ENCODE results near the gene IL11RA. TPM values are rescaled to one million over a fixed set of nuclear protein-coding genes. Genes with fewer than 3 reads are reported as not detected.

The IL11RA gene
- polyA plus RNA-seq, 10 donors: 92.2 to 164 (median 110) TPM

DNA sequence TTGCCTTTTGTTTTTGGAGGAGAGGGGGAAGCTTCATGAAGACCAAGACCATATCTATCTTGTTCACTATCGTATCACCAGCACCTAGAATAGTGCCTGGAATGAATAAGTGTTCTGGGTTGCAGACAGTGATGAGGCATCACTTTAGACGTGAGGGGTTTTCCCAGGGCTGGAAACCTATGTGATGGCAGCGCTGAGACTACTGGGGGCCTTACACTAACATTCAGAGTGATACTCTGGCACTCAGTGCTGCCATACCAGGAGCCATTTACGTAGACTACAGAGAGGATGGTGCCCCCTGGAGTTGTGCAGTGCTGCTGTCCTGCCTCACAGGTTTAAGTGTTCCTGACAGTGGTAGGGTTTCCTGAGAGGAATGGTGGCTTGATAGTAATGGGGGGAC lies 32.2 kb downstream of the IL11RA start:
- DNase-seq: no peak

DNA sequence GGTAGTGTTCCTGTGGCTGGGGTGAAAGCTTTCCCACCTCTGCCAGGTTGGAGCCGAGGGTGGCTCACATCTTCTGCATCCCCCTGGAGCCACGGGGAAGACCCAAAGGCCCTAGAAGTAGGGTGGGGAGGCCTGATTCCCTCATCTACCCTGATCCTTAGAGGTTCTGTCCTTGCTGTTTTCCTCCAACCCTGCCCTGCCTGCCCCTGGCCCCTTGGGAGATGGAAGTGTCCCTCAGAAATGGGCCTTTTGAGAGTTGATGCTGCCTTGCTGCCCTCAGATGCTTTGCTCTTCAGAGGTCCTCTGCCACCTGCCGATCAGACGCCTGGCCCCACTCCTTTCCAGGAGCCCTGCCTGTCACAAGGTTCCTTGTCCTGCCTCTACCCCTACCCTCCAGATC lies 32.8 kb downstream of the IL11RA start:
- no peak for DNase-seq

DNA sequence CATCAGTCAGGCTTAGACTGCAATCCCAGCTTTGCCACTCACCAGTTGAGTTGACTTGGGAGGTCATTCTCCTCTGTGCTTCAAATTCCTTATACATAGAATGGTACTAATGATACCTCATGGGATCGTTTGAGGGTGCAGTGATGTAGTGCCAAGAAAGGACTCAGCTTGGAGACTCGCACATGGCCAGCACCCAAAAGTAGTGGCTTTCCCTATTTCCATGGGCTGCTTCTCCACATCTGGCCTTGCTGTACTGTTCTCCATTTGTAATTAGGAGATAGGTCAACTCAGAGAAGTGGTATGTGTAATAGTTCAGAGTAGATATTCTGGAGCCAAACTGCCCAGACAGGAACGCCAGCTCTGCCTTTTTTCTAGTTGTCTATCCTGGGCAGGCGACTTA lies 33.6 kb downstream of the IL11RA start:
- no peak for DNase-seq

DNA sequence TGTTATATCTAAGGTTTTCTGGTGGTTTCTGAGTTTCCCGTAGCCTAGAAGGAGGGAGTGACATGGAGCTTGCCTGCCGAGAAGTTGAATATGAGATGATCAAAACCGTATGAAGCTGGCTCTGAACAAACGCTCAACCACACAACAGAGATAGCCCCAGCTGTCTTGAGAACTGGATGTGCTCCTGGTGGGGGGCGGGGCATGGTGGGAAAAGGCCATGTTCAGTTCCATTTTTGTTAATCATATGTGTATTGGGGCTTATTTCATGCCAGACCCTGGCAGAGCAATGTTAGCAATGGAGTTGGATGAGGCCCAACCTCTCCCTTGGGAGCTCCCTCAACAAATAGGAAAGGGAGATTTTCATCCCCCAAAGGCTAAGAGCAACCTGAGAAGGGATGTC lies 34.2 kb downstream of the IL11RA start:
- DNase-seq: no peak

DNA sequence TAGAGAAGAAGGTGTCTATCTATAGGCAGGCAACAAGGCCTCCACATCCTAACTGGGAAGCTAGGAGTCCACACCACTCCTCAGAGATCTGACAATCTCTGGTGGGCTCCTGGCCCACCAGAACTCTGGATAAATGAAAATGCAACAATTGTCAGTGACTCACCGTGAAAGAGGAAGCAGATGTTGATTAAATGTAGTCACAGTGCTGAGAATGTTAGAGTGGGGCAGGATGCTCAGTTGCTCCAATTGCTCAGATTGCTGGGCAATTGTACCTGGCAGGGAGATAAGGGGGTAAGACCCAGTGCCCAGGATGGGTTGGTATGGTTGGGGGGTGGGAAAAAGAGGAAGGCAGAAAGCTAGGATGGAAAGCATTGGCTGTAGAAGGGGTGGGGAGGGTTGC lies 34.7 kb downstream of the IL11RA start:
- DNase-seq: no peak

DNA sequence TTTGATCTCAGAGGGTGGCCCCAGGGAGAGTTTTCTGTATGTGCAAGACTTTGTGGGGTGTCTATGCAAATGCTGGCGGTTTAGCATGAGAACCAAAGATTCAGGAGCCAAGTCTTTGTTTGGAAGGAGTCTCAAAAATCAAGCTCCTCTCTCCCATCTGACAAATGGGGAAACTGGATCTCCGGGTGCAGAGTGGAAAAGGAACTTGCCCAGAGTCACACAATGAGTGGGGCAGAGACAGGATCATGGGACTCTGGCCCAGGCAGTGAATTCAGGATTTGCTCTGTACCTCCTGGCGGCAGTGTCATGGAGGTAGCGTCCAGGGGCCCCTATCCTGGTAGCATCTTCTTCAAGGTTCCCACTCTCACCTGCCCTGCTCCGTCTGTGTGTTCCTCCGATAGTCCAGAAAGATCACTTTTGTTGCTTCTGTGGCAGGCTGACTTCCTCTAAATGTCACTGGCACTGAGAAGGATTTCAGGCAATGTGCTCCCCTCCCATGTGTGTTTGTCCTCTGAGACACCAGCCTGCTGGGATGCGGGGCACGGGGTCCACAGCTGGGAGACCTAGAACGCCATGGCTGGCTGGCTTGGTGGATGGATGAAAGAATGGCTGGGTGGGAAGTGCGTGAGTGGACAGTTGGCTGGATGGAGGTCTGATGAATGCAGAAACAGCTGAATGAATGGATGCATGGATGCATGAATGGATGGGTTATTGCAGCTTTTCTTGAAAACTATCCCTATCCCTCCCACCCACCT lies 35.5 kb downstream of the IL11RA start:
- DNase-seq: no peak

DNA sequence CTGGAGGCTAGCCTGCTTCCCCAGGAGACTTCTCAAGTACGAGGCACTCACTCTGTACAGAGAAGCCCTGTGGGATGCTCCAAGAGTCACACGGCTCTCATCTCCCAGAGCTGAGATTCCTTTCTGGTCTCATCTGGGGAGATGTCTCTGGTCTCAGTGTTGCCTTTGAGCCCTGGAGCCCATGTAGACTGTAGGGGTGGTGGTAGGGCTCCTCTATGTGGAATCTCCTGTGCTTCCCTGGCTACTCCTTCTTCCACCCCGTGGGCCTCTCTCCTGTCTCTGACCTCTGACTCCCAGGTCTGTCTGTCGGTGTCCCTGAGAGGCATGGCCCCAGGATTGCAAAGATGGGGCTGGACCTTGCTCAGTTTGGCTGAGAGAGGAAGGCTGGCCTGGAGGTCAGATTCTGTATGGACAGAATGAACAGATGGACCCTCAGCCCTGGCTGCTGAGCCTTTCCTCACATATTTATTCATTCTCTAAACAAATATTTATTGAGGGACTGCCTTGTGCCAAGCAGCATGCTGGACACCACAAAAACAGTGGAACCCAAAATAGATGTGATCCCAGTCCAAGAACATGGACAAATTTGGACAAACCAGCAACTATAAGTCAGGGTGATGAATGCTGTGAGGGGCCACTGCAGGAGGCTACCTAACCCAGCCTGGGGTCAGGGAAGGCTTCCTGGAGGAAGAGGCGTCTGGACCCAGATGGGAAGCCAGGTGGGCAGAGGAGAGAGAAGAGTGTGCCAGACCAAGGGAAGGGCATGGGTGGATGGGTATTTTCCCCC lies 36.5 kb downstream of the IL11RA start:
- DNase-seq: no peak

DNA sequence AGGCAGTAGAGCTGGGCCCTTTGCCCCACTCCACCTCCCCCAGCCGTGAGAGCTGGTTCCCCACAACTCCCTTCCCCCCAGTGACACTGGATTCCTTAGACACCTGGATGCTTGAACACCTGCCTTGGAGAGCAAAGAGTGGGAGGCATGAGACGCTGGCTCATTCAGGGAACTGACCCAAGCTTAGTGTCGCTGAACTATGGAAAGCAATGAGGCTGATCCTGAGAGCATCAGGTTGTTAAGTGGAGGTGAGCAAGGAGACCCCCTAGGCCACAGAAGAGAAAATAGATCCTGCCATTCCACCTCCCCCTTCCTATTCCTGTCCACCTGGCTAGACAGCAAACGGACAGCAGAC lies 37.1 kb downstream of the IL11RA start:
- no peak for DNase-seq

DNA sequence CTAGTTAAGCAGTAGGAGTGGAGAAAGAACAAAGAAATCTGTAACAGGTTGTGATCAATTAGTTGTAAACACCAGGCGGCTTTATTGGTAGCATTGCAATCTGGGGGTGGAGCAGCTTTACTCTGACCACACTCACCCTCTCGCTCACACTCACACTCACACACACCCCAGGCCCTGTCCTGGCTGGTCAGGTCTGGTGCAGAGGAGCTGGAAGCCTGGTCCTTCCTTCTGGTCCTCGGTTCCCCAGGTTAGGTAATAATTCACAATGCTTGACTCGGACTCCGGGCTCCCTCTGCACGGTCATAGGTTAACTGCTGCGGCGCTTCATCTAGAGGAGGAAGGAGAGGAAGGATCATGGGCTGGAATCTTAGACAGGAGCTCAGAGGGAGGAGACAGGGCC lies 37.5 kb downstream of the IL11RA start:
- DNase-seq: no peak

DNA sequence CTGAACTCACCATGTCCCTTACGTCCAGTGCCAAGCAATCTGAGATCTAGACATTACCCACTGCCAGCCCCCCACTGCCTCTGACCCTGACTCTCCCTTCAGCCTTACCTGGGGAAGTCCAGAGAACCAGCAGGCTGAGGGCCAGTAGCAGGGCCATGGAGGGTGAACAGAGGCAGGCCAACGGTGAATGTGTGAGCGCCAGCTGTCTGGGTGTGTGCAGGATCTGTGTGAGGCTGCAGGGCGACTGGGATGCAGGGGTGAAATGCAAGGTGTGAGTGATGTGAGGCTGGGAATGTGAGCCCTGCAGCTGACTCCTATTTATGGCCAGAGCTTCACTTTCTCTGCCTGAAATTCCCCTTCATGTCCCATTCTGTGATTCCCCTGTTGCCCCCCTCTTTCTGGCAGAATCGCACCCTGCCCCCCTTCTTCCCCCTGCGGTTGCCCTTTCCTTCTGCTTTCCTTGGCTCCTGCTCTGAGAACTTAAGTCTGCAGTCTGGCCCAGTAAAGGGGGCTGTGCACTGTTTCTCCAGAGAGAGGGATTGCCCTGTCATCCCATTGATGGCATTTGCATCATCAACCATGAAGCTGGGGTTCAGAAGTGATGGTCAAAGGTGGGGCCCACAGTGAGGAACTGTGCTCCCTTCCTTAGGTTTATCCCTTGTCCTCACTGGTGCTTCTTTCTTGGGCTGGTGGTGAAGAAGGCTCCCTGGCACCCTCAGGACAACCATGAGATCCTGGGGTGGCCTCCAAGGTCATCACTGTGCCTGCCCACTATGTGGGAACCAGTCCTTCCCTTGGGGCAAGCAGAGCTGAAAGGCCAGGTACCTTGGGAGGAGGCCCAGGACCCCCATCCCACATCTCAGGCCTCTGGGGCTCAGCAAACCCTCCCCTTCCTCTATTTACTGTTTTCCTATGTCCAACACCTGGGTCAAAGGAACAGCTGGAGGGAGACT lies 39.3 kb downstream of the IL11RA start, which contains the start of gene CCL19:
Gene CCL19 (minus strand): TSS at position 294 of the 953 bp plus-strand sequence. CDS start 137 bp downstream, at position 157.
- DNase-seq: no peak

DNA sequence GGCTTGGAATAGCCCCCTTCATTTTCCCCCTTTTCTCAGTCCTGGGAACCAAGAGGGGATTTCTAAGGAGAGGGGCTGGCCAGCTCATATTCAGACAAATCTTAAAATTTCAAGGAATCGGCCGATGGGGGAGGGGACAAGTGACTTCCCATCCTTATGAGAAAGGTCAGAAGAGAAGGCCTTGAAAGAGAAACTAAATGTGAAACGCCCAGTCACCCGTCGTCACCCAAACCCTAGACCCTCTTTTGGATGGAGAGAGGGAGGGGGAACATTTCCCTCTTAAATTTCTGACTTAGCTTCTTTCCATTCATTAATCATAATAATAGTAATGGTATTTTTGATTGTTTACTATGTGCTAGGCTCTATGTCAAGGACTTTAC lies 39.9 kb downstream of the IL11RA start:
- no peak for DNase-seq

DNA sequence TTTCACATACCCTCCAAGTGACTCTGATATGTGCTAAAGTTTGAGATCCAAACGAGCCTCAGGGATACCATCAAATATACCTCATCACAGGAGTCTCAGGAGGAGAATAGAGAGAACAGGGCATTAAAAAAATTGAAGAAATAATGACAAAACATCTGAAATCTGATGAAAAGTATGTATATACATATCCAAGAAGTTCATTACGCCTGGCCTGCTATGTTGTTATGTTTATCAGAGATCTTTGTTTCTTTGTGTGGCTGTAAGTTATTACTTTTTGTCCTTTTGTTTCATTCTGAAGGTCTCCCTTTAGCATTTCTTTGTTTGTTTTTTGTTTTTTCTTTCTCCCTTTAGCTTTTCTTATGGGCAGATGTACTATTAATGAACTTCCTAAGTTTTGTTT lies 41.6 kb downstream of the IL11RA start:
- DNase-seq: no peak

DNA sequence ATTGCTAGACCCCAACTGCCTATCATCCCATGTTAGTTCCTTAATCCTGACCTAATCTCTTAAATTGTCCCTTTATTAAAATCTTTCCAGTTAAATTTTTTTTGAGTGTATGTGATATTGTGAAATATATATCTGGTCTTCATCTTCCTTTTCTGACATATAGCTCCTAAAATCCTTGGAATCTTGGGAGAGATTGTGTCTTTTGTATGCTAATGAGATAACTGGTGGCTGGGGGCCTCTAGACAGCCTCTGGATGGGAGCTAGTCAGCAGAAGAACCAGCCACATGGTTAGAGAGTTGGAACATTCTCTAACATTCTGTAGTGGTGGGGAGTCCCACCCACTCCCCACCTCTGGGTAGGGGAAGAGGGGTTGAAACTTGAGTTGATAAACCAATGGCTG lies 42.8 kb downstream of the IL11RA start:
- no peak for DNase-seq

DNA sequence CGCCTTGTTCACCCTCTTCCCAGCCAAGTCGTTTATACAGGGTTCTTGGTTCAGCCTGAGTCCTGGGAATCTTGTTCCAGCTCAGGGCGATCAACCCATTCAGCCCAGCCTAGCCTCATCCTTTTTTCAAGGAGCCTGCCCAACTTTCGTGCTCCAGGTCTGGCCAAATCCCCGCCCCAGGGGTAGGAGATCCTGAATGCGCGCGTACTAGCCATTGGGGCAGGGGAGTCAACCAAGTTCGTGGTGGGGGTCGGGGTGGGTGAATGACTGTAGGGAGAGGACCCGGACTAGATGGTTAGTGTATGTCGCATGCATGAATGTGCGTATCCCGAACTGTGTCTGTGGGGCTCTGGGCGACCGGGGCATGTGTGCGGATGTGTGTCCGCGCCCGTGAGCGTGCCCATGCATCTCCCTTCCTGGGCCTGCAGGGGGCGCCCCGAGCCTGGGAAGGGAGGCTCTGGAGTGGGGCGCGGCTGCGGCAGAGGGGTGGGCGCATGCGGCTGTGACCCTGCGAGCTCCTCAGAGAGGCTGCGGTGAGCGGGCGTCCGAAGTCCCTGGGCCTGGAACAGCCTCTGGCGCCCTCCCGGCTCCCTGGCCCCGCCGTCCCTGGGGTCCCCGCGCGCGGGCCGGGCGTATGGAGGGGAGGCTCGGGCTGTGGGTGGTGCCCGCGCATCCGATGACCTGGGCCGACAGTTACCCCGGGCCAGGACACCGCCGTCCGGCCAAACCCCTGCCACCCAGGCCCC lies 49.2 kb downstream of the IL11RA start:
- DNase-seq: peak; percentile 38 to 83 (median 61)

DNA sequence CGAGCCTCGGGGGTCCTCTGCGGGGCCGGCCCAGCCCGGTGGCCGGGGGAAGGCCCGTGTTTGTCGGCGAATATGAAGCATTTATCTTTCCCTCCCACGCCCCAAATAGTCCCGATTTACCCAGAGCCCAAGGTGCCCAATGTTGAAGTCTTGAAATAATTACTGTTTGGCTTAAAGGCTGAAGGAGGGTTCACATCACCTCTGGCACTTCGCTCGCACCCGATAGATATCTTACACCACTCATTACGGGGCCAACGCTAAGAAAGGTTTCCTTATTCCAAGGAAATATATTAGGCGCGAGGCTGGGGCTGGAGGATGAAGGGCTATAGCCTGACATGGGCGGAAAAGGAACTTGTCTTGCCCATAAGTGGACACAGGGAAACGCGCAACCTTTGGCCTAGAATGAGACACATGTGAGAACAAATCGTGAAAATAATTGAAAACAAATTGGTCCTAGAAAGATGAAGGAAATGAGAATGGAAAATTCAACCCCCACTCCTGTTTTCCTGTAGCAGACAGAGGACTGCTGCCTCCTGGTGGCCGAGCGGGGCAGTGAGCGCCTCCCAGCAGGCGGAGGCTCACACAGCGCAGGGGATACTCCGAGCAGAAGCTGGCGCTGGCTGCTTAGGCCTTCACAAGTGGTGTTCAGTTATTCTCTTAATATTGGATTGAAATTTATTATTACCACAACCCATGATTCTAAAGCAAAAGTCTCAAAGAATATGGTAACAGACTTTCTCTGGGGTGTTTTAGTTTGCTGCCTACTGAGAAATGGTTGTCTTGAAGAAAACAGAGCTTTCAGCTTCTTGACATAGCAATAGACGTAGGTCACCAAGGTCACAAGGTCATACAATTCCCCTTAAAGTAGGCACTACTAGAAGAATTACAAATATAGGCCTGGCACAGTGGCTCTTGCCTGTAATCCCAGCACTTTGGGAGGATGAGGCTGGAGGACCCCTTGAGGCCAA lies 50.1 kb downstream of the IL11RA start:
- peak; percentile 71 to 92 (median 86) for DNase-seq

DNA sequence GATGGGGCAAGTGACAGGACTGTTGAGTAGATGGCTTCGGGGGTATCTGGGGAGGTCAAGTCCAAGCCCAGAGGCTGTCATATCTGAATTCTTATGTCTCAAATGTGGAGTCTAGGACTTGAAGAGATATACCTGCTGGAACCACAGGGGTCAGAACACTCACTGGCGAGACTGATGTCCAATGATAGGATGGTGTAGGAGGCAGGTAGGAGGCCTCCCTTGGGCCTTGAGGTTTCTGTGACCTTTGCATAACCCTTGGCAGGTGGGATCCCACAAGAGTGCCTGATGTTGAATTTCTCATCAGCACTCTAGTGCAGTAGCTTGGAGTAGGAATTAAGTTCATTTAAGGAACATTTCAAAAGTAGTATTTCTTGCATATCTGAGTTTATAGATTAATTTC lies 55.1 kb downstream of the IL11RA start:
- no peak for DNase-seq

DNA sequence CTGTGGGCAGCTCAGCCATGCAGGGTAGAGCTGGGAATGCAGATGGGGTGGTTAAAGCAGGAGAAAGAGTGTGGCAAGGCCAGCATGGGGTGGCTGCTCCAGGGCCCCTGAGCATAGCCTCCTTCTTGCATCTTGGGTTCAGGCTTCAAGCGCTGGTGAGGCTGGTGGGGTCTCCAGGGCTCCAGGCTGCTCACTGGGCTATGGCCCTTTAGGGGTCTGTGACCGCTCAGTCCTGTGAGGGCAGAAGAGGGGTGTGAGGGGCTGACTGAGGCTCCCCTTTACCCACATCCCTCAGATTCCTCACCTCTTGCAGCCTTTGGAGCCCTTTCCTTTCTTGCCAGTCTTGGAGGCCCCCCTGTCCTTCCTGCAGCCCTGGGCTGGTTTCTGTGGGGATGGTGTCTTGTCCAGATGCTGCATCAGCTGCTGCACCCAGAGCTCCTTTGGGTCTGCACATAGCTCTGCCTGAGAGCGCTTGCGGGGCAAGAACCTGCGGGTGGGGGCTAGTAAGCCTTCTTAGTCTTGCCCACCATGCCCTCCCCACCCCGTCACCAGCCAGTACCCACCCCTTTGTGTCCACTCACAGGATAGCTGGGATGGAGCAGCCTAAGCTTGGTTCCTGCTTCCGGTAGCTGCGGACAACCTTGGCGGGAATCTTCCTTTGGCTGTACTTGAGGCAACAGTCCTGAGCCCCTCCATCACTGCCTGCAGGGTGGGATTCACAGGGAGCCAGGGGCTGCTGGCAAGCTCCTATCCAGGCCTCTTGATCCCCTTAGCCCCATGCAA lies 57.4 kb downstream of the IL11RA start:
- no peak for DNase-seq

DNA sequence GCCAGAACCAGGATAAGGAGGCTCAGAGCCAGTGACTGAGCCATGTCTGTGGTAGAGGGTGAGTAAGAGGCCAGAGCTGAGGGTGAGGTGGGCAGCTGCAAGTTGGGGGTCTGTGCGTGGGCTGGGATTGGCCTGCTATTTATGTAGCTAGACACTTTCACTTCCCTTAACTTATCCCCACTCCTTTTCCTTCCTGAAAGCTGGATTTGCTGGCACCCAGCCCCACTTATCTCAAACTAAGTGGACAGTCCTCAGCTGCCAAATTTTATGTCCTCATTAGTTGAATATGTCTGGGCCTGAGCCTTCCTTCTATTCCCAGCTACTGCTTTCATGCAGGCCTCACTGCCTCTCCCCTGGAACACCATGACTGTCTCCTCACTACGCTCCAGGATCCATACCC lies 58.0 kb downstream of the IL11RA start, which contains the start of gene CCL21:
Gene CCL21 (minus strand): TSS at position 114 of the 400 bp plus-strand sequence. CDS start 70 bp downstream, at position 44.
- DNase-seq: peak in 2 of 3 donors; percentile 32 to 62
